Panc1 (cell line): ENCODE measurements around the gene DCHS2. TPM values are rescaled to one million over a fixed set of nuclear protein-coding genes. Genes with fewer than 3 reads are reported as not detected.

ENCODE experiments used
- ATAC-seq: fragments of 200-7000 bp; cut with Tn5 transposase; 2 replicates; pipeline ENCODE4 v1.9.1; 2020; ENCODE audit warnings: mild to moderate bottlenecking, moderate library complexity
- BruUV-seq: library from RNA; stranded (reverse); fragments of 400-500 nt; replicated peaks from 2 replicates; lab custom pipeline; 2021; lab: Mats Ljungman, UMichigan
- CTCF ChIA-PET: fragments of 300-600 bp; sonication (Branson Sonifier 250); formaldehyde crosslinking; loops from one replicate; lab custom pipeline; 2022; ENCODE audit warnings: antibody characterized with exemption; lab: Charles Lee
- POLR2A ChIA-PET: fragments of 300-600 bp; sonication (Branson Sonifier 250); formaldehyde crosslinking; loops from one replicate; lab custom pipeline; 2022; ENCODE audit warnings: antibody characterized with exemption; lab: Charles Lee
- DNase-seq: peaks from one replicate; pipeline ENCODE4 v3.0.0-alpha.2; 2010; ENCODE audit warnings: low read depth, low spot score
- H3K27ac ChIP-seq: 2 replicates; pipeline ENCODE4 v1.5.1; 2011; ENCODE audit warnings: mild to moderate bottlenecking, low read length, inconsistent platforms
- H3K27me3 ChIP-seq: fragments of 200-500 bp; sonication (Bioruptor generic); 2 replicates; pipeline ENCODE4 v1.6.0; 2014; ENCODE audit warnings: low read length, inconsistent platforms; ENCODE audit not compliant: control insufficient read depth, insufficient read depth
- H3K36me3 ChIP-seq: fragments of 200-500 bp; sonication (Bioruptor generic); 2 replicates; pipeline ENCODE4 v1.5.1; 2014; ENCODE audit warnings: inconsistent platforms, mild to moderate bottlenecking, low read length, moderate library complexity; ENCODE audit not compliant: control insufficient read depth, insufficient read depth
- H3K4me1 ChIP-seq: 2 replicates; pipeline ENCODE4 v1.5.1; 2011; ENCODE audit warnings: inconsistent platforms, mild to moderate bottlenecking, low read length, moderate library complexity; ENCODE audit not compliant: control insufficient read depth, insufficient read depth
- H3K4me3 ChIP-seq, 2 experiments: 2 replicates each; pipeline ENCODE4 v1.5.1; 2011 to 2012; ENCODE audit warnings: low read depth in 2 of 2, low read length in 2 of 2, mild to moderate bottlenecking in 2 of 2, inconsistent platforms in 1 of 2, moderate library complexity in 1 of 2
- H3K9me3 ChIP-seq: fragments of 200-500 bp; sonication (Bioruptor generic); 2 replicates; pipeline ENCODE4 v1.5.1; 2014; ENCODE audit warnings: low read depth, mild to moderate bottlenecking, inconsistent platforms, low read length, moderate library complexity; ENCODE audit not compliant: control insufficient read depth, insufficient read depth
- POLR2AphosphoS5 ChIP-seq: IDR thresholded peaks from 2 replicates; pipeline ENCODE4 v1.6.1; 2012; ENCODE audit warnings: mild to moderate bottlenecking, low read depth, low read length, moderate library complexity
- SIN3A ChIP-seq: IDR thresholded peaks from 2 replicates; pipeline ENCODE4 v1.6.1; 2012; ENCODE audit warnings: low read depth, mild to moderate bottlenecking, low read length, moderate library complexity, borderline replicate concordance; ENCODE audit not compliant: insufficient read depth
- TCF7L2 ChIP-seq: IDR thresholded peaks from 2 replicates; pipeline ENCODE4 v1.6.1; 2011; ENCODE audit warnings: mild to moderate bottlenecking, low read depth, low read length, inconsistent platforms
- in situ Hi-C: cut with HindIII; loops from 2 replicates; pipeline ENCODE4 v1.10.0; 2016; ENCODE audit warnings: low sequenced_read_pairs, low pct_unique_long_range_greater_than_20kb
- intact Hi-C: fragments of 100-400 bp; cut with micrococcal nuclease; formaldehyde crosslinking; loops from one replicate; pipeline ENCODE4 v1.10.0; 2022; ENCODE audit not compliant: unreplicated experiment
- total RNA-seq: library from RNA; stranded (reverse); gene quantifications from one replicate; pipeline ENCODE4 v1.2.1, GENCODE V29; 2021; ENCODE audit not compliant: unreplicated experiment
- TF ChIP-seq, protein P1 (sequence below): fragments of 450-650 bp; IDR thresholded peaks from 2 replicates; pipeline ENCODE4 v1.5.1; 2017; ENCODE audit warnings: mild to moderate bottlenecking
- TF ChIP-seq, protein P2 (sequence below), 2 experiments: IDR thresholded peaks; 2 replicates each; pipeline ENCODE4 v1.6.1; 2011 to 2012; ENCODE audit warnings: low read depth in 2 of 2, control low read depth in 1 of 2, low read length in 1 of 2, mild to moderate bottlenecking in 1 of 2, moderate library complexity in 1 of 2; ENCODE audit not compliant: insufficient read depth in 1 of 2

Gene DCHS2
- total RNA-seq, 1 experiment from 2014 or later, result not detected

DNA sequence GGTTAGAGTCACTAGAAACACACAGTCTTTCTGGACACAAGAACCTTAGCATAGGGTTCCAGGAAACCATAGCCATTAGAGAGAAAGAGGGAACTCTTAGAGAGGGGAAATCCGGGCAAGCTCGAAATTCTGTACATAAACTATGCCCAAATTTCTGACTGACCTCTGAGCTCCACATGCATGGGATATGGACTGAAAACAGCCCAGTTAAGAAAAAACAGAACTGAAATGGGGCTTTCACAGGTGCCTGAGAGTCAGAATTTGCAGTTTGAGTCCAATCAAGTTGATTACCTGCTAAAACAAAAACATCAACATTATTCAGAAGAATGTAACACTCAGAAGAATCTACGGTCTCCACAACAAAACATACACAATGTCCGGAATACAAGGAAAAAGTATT lies 13.1 kb downstream of the DCHS2 start:
- ChIA-PET CTCF (no interaction called here), POLR2A (no interaction called here)
- in situ Hi-C loops (no loop called here), intact Hi-C loops (no loop called here)
- Histone ChIP-seq H3K27me3 (no peaks in the 10 kb centered on the region), H3K9me3 (no peaks in the 10 kb centered on the region), H3K4me3 (no peak overlapping the region), H3K36me3 (no peaks in the 10 kb centered on the region), H3K4me1 (no peaks in the 10 kb centered on the region), H3K27ac (no peak overlapping the region)
- TF ChIP-seq POLR2AphosphoS5, result no peak
- TF ChIP-seq TCF7L2, result no peak
- TF ChIP-seq, protein P1, sequence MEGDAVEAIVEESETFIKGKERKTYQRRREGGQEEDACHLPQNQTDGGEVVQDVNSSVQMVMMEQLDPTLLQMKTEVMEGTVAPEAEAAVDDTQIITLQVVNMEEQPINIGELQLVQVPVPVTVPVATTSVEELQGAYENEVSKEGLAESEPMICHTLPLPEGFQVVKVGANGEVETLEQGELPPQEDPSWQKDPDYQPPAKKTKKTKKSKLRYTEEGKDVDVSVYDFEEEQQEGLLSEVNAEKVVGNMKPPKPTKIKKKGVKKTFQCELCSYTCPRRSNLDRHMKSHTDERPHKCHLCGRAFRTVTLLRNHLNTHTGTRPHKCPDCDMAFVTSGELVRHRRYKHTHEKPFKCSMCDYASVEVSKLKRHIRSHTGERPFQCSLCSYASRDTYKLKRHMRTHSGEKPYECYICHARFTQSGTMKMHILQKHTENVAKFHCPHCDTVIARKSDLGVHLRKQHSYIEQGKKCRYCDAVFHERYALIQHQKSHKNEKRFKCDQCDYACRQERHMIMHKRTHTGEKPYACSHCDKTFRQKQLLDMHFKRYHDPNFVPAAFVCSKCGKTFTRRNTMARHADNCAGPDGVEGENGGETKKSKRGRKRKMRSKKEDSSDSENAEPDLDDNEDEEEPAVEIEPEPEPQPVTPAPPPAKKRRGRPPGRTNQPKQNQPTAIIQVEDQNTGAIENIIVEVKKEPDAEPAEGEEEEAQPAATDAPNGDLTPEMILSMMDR, result no peak
- no peak for TF ChIP-seq SIN3A
- TF ChIP-seq, protein P2, sequence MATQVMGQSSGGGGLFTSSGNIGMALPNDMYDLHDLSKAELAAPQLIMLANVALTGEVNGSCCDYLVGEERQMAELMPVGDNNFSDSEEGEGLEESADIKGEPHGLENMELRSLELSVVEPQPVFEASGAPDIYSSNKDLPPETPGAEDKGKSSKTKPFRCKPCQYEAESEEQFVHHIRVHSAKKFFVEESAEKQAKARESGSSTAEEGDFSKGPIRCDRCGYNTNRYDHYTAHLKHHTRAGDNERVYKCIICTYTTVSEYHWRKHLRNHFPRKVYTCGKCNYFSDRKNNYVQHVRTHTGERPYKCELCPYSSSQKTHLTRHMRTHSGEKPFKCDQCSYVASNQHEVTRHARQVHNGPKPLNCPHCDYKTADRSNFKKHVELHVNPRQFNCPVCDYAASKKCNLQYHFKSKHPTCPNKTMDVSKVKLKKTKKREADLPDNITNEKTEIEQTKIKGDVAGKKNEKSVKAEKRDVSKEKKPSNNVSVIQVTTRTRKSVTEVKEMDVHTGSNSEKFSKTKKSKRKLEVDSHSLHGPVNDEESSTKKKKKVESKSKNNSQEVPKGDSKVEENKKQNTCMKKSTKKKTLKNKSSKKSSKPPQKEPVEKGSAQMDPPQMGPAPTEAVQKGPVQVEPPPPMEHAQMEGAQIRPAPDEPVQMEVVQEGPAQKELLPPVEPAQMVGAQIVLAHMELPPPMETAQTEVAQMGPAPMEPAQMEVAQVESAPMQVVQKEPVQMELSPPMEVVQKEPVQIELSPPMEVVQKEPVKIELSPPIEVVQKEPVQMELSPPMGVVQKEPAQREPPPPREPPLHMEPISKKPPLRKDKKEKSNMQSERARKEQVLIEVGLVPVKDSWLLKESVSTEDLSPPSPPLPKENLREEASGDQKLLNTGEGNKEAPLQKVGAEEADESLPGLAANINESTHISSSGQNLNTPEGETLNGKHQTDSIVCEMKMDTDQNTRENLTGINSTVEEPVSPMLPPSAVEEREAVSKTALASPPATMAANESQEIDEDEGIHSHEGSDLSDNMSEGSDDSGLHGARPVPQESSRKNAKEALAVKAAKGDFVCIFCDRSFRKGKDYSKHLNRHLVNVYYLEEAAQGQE (IDR thresholded peaks at IDR 0.05; ENCODE audit: insufficient read depth in 1 of 2, low read depth in 2 of 2, low read length in 1 of 2), result no peak
- no peak for DNase-seq
- no TSS peak for BruUV-seq
- no peak for ATAC-seq

DNA sequence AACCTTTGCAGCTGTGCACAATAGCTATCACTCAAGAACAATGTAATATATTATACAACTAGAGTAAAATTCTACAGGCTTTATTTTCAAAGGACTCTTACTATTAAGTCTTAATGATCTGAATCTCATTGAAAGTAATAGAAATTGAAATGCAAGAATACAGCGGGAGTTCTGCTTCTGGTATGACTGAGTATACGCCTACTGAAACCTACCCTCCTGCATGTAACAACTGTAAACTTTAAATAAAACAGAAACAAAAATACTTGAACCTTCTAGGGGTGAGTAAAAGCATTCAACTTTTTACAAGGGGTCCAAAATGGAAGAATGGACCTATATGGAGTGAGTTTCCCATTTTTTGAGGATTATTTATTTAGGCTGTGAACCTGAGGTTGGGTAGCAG lies 13.5 kb downstream of the DCHS2 start:
- ChIA-PET POLR2A (no interaction called here), CTCF (no interaction called here)
- H3K4me1 ChIP-seq, result no peaks in the 10 kb centered on the region
- H3K27ac ChIP-seq, result no peak overlapping the region
- intact Hi-C loops (no loop called here), in situ Hi-C loops (no loop called here)
- BruUV-seq, result no TSS peak
- H3K4me3 ChIP-seq, result no peak overlapping the region
- H3K9me3 ChIP-seq, result no peaks in the 10 kb centered on the region
- TF ChIP-seq POLR2AphosphoS5, result no peak
- no peak for TF ChIP-seq SIN3A
- TF ChIP-seq, protein P2 (IDR thresholded peaks at IDR 0.05; ENCODE audit: insufficient read depth in 1 of 2, low read depth in 2 of 2, low read length in 1 of 2), result no peak
- TF ChIP-seq, protein P1, result no peak
- no peak for TF ChIP-seq TCF7L2
- no peaks in the 10 kb centered on the region for H3K27me3 ChIP-seq
- H3K36me3 ChIP-seq, result no peaks in the 10 kb centered on the region
- DNase-seq (no peak), ATAC-seq (no peak)
